ENCODE results near the gene GATA2. TPM values are rescaled to one million over a fixed set of nuclear protein-coding genes. Genes with fewer than 3 reads are reported as not detected.

The GATA2 gene
- total and polyA plus RNA-seq, 2 experiments from 2014 or later = 0.52 to 0.83 TPM

- H3K4me1 Mint-ChIP-seq = no peaks in the 10 kb centered on the region; the same call in 2 of the 3 replicates
- Histone ChIP-seq H3K4me2 (no peak overlapping the region), H3K4me3 (no peak overlapping the region), H3K4me1 (ENCODE audit: insufficient read depth) (no peaks in the 10 kb centered on the region), H3F3A (replicated peaks; ENCODE audit: low read depth) (no peaks in the 10 kb centered on the region), H3K79me2 (replicated peaks; ENCODE audit: insufficient read depth) (no peaks in the 10 kb centered on the region), H3K36me3 (ENCODE audit: insufficient read depth) (no peaks in the 10 kb centered on the region), H3K27ac (ENCODE audit: low read depth) (no peak overlapping the region), H4K20me1 (replicated peaks; ENCODE audit: insufficient read depth) (no peaks in the 10 kb centered on the region), H2AFZ (no peak overlapping the region), H3K9me2 (ENCODE audit: insufficient read depth) (no peaks in the 10 kb centered on the region), H3K27me3 (ENCODE audit: insufficient read depth) (no peaks in the 10 kb centered on the region; the same call in 1 of the 2 replicates)
- no peak overlapping the region for H3K4me3 Mint-ChIP-seq
- H3K27ac Mint-ChIP-seq = no peak overlapping the region
- no peaks in the 10 kb centered on the region; the same call in 2 of the 3 replicates for H3K36me3 Mint-ChIP-seq (ENCODE audit: low read depth)
- no peak for TF ChIP-seq ETS1 (IDR thresholded peaks at IDR 0.05)
- TF ChIP-seq NANOG (IDR thresholded peaks at IDR 0.05; ENCODE audit: borderline replicate concordance) = no peak
- DNase-seq (ENCODE audit: low spot score) (peak; percentile 62), ATAC-seq (peak; percentile 61)
- no peaks in the 10 kb centered on the region for H3K9me3 Mint-ChIP-seq
- H3K27me3 Mint-ChIP-seq (ENCODE audit: insufficient read depth, low read depth, poor library complexity) = peaks cover 28% of the 10 kb centered on the region
Observed at GRCh38 chr3:128456776-128457715, 36.0 kb downstream of the GATA2 start.

DNA sequence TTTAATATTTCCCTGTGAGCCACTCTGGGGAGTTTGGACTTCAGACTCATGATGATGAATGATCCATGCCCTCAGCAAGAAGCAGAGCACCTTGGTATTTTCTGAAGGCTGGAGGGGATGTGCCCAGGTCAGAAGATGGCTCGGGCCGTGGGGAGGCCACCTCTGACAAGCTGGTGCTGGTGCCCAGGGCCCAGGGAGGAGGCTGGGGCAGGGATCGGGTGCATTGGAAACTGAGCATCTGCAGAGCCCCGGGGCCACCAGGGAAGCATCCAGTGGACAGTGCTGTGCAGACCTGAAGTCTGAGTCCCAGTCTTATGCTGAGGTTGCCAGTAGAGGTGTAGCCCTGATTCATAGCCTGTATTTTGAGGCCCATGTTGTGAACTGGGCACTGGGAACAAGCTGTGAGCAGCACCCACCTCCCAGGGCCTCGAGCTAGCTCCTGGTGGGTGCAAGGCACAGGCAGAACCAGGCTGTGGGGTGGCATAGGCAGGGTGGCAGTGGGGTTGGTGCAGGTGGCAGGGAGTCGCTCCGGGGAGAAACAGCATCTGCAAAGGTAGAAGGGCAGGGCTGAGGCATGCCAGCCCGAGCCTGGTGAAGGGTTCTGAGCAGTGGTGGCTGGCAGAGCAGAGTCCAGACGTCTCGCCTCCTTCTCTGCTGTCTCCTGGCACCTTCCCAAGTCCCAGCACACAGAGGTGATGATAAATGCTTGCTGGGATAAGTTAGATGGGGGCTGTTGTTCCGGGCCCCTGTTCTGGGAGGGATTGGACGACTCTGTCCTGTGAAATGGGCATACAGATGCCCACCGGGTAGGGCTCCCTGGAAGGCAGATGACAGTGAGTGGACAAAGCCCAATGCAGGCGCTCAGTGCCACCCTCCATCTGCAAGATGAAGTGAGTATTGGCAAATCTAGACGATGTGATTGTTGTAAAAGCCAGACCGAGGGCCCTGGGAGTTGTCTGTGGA, 36.9 kb downstream of the GATA2 start:
- H3K27ac ChIP-seq (ENCODE audit: low read depth) = no peak overlapping the region
- Mint-ChIP-seq H3K4me3 (no peak overlapping the region), H3K9me3 (no peaks in the 10 kb centered on the region), H3K27ac (no peak overlapping the region), H3K36me3 (ENCODE audit: low read depth) (no peaks in the 10 kb centered on the region; the same call in 2 of the 3 replicates), H3K27me3 (ENCODE audit: insufficient read depth, low read depth, poor library complexity) (peaks cover 27% of the 10 kb centered on the region), H3K4me1 (no peaks in the 10 kb centered on the region; the same call in 2 of the 3 replicates)
- no peaks in the 10 kb centered on the region; the same call in 1 of the 2 replicates for H3K27me3 ChIP-seq (ENCODE audit: insufficient read depth)
- H3F3A ChIP-seq (replicated peaks; ENCODE audit: low read depth) = no peaks in the 10 kb centered on the region
- no peaks in the 10 kb centered on the region for H3K4me1 ChIP-seq (ENCODE audit: insufficient read depth)
- H3K4me2 ChIP-seq = no peak overlapping the region
- H3K79me2 ChIP-seq (replicated peaks; ENCODE audit: insufficient read depth) = no peaks in the 10 kb centered on the region
- no peaks in the 10 kb centered on the region for H3K36me3 ChIP-seq (ENCODE audit: insufficient read depth)
- ATAC-seq (no peak), DNase-seq (ENCODE audit: low spot score) (no peak)
- no peaks in the 10 kb centered on the region for H4K20me1 ChIP-seq (replicated peaks; ENCODE audit: insufficient read depth)
- no peaks in the 10 kb centered on the region for H3K9me2 ChIP-seq (ENCODE audit: insufficient read depth)
- no peak overlapping the region for H3K4me3 ChIP-seq
- no peak overlapping the region for H2AFZ ChIP-seq
- TF ChIP-seq, protein P1, sequence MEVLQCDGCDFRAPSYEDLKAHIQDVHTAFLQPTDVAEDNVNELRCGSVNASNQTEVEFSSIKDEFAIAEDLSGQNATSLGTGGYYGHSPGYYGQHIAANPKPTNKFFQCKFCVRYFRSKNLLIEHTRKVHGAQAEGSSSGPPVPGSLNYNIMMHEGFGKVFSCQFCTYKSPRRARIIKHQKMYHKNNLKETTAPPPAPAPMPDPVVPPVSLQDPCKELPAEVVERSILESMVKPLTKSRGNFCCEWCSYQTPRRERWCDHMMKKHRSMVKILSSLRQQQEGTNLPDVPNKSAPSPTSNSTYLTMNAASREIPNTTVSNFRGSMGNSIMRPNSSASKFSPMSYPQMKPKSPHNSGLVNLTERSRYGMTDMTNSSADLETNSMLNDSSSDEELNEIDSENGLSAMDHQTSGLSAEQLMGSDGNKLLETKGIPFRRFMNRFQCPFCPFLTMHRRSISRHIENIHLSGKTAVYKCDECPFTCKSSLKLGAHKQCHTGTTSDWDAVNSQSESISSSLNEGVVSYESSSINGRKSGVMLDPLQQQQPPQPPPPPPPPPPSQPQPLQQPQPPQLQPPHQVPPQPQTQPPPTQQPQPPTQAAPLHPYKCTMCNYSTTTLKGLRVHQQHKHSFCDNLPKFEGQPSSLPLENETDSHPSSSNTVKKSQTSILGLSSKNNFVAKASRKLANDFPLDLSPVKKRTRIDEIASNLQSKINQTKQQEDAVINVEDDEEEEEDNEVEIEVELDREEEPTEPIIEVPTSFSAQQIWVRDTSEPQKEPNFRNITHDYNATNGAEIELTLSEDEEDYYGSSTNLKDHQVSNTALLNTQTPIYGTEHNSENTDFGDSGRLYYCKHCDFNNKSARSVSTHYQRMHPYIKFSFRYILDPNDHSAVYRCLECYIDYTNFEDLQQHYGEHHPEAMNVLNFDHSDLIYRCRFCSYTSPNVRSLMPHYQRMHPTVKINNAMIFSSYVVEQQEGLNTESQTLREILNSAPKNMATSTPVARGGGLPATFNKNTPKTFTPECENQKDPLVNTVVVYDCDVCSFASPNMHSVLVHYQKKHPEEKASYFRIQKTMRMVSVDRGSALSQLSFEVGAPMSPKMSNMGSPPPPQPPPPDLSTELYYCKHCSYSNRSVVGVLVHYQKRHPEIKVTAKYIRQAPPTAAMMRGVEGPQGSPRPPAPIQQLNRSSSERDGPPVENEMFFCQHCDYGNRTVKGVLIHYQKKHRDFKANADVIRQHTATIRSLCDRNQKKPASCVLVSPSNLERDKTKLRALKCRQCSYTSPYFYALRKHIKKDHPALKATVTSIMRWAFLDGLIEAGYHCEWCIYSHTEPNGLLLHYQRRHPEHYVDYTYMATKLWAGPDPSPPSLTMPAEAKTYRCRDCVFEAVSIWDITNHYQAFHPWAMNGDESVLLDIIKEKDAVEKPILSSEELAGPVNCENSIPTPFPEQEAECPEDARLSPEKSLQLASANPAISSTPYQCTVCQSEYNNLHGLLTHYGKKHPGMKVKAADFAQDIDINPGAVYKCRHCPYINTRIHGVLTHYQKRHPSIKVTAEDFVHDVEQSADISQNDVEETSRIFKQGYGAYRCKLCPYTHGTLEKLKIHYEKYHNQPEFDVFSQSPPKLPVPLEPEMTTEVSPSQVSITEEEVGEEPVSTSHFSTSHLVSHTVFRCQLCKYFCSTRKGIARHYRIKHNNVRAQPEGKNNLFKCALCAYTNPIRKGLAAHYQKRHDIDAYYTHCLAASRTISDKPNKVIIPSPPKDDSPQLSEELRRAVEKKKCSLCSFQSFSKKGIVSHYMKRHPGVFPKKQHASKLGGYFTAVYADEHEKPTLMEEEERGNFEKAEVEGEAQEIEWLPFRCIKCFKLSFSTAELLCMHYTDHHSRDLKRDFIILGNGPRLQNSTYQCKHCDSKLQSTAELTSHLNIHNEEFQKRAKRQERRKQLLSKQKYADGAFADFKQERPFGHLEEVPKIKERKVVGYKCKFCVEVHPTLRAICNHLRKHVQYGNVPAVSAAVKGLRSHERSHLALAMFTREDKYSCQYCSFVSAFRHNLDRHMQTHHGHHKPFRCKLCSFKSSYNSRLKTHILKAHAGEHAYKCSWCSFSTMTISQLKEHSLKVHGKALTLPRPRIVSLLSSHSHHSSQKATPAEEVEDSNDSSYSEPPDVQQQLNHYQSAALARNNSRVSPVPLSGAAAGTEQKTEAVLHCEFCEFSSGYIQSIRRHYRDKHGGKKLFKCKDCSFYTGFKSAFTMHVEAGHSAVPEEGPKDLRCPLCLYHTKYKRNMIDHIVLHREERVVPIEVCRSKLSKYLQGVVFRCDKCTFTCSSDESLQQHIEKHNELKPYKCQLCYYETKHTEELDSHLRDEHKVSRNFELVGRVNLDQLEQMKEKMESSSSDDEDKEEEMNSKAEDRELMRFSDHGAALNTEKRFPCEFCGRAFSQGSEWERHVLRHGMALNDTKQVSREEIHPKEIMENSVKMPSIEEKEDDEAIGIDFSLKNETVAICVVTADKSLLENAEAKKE (CRISPR knock-in tag; IDR thresholded peaks at IDR 0.05) = no peak
- TF ChIP-seq EZH2phosphoT487 (IDR thresholded peaks at IDR 0.05; ENCODE audit: unreplicated experiment) (no peak), STAT1 (IDR thresholded peaks at IDR 0.05; ENCODE audit: unreplicated experiment) (no peak), ETS1 (IDR thresholded peaks at IDR 0.05) (no peak), JUNB (IDR thresholded peaks at IDR 0.05; ENCODE audit: unreplicated experiment) (no peak)
- TF ChIP-seq, protein P2, sequence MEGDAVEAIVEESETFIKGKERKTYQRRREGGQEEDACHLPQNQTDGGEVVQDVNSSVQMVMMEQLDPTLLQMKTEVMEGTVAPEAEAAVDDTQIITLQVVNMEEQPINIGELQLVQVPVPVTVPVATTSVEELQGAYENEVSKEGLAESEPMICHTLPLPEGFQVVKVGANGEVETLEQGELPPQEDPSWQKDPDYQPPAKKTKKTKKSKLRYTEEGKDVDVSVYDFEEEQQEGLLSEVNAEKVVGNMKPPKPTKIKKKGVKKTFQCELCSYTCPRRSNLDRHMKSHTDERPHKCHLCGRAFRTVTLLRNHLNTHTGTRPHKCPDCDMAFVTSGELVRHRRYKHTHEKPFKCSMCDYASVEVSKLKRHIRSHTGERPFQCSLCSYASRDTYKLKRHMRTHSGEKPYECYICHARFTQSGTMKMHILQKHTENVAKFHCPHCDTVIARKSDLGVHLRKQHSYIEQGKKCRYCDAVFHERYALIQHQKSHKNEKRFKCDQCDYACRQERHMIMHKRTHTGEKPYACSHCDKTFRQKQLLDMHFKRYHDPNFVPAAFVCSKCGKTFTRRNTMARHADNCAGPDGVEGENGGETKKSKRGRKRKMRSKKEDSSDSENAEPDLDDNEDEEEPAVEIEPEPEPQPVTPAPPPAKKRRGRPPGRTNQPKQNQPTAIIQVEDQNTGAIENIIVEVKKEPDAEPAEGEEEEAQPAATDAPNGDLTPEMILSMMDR (conservative IDR thresholded peaks at IDR 0.05; ENCODE audit: low read depth in 2 of 2) = no peak

All from GM23338 (cell line).